ENCODE data around the gene TSEN34.
"Not testable (repeated sequence)": the region's sequence is repeated elsewhere in the genome, so short reads cannot be mapped to it uniquely, and the experiment has no call there.

TSEN34 gene

DNA sequence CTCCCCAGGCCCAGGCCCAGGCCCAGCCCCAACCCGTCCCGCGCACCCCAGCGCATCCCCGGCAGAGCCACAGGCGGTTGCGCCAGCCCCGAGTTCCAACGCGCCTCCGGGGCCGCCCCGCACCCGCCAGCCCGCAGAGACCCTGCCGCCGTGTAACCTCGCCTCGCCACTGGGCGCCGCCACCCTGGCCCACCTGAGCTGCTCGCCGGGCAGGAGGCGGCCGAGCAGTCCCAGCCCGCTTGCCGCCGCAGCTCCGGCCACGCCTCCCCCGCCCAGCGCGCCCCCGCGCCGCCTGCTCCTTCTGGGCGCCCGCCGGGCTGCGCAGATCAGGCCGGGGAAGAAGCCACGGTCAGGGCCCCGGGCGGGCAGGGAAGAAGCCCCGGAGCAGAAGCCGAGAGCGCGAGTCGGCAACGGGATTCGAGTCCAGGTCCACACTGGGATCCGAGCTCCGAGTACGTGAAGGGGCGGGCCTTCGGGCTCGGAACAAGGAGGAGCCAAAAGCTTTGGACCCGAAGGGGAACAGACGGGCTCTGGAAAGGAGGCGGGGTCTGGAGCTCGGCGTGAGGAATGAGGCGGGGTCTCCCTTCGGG is 1.9 kb upstream of the TSEN34 start, which contains the start of gene MBOAT7:
TSS of gene MBOAT7 (minus strand) at position 436 of the 590 bp plus-strand sequence. CDS start 1,072 bp downstream, outside the sequence.
- DNase-seq, result no peak

DNA sequence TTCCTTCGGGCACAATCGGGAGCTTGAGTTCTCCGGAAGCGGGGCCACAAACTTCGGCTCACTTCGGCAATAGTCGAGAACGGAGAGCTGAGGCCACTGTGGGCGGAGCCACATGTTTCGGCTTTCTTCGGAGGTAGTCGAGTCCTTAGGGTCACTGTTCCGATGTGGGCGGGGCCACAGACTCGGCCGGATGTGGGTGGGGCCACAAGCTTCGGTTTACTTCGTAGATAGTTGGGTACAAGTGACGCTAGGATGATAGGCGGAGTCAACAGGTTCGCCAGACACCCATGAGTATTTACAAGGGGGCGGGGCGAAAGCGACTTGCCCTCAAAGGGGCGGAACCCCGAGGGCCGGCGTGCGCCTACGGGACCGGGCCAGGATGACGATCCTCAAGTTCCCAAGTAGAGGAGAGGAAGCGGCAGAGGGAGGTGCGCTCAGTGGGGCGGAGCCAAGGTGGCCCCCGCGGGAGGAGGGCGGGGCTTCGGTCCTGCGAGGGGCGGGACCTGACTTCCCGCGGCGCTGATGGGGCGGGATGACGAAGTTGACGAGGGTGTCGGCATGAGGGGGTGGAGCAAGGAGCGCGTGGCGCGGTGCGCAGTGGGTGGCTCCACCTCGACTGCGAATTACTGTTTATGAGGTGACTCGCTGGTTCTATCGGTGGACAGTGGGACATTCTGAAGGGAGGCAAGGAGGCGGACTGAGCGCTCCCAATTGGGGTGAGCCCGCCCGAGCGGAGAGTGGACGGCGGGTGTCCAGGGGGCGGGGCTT is 1.2 kb upstream of the TSEN34 start:
- peak; percentile 100 for DNase-seq

DNA sequence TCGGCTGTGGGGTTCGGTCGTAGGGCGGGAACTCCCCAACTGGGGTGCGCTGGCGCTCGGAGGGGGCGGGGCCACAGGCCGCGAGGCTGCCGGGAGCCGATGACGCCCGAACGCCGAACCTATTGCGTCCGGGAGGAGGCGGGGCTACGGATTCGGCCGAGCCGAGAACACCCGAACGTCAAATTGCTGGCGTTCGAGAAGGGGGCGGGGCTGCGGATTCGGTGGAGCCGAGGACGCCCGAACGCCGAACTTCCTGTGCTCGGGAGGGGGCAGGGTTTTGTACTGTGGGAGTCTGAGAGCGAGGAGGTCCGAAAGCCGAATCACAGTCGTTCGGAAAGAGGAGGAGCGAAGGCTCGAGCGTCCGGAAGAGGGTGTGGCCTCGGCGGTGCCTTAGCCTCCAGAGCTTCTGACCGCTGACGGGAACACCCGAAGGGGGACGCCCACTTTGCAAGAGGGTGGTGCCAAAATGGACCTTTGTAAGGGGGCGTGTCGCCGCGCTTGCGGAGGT is 551 bp upstream of the TSEN34 start:
- peak; percentile 100 for DNase-seq

DNA sequence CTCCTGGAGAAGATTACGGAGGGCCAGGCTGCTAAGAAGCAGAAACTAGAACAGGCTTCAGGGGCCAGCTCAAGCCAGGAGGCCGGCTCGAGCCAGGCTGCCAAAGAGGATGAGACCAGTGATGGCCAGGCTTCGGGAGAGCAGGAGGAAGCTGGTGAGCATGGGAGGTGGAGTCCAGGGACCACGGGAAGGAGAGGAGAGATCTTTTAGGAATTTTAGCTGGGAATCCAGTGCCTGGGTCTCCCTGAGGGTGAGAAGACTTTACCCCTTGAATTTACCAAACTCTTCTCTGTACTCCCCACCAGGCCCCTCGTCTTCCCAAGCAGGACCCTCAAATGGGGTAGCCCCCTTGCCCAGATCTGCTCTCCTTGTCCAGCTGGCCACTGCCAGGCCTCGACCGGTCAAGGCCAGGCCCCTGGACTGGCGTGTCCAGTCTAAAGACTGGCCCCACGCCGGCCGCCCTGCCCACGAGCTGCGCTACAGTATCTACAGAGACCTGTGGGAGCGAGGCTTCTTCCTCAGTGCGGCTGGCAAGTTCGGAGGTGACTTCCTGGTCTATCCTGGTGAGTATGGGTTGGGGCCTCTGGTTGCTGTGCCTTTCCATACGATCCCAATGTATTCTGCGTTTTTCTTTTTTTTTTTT is 824 bp downstream of the TSEN34 start:
- DNase-seq, result no peak

DNA sequence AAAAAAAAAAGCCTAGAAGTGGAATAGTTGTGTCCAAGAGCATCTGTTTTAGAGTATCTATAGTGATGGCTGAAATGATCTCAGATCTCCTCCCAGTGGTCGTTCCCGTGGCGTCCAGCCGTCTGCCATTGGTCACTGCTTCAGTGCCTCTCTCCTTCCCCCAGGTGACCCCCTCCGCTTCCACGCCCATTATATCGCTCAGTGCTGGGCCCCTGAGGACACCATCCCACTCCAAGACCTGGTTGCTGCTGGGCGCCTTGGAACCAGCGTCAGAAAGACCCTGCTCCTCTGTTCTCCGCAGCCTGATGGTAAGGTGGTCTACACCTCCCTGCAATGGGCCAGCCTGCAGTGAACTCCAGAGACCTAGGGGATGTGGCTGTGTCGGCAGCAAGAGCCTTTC is 1.9 kb downstream of the TSEN34 start:
- no peak for DNase-seq

DNA sequence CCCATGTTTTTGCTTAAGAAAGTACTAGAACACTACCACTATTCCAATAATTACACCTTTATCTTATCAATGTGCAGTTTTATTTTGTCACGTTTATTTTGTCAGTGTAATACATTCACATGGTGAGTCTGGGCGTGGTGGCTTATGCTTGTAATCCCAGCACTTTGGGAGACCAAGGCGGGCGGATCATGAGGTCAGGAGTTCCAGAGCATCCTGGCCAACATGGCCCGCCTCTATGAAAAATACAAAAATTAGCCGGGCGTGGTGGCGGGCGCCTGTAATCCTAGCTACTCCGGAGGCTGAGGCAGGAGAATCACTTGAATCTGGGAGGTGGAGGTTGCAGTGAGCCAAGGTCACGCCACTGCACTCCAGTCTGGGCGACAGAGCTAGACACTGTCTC is 3.4 kb downstream of the TSEN34 start:
- not testable (repeated sequence) for DNase-seq

DNA sequence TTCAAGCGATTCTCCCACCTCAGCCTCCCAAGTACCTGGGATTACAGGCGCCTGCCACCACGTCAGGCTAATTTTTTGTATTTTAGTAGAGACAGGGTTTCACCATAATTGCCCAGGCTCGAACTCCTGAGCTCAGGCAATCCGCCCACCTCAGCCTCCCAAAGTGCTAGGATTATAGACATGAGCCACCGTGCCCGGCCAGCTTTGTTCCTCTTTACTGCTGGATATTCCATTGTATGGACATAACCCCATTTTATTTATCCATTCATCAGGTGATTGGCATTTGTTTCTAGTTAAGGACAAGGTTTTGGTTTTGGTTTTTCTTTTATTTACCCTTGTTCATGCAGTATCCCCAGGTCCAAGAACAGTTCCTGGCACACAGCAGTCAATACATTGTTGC is 5.4 kb downstream of the TSEN34 start:
- no peak for DNase-seq

DNA sequence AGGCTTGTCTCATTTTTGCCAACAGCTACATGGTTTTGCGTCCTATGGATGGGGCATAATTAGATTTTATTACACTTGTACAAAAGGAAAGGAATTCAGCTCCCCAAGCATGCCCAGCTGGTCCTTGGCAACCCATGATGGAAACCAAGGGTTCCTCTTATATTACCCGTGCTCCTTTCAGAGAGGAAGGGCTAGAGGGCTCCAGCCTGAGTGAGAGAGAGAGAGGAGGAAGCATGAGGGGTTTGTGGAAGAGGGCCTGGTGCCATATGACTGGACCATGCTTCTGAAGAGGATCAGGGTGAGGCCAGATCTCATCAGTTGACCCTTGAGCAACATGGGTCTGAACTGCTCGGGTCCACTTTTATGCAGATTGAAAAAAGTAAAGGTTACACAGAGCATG is 6.0 kb downstream of the TSEN34 start:
- no peak for DNase-seq

DNA sequence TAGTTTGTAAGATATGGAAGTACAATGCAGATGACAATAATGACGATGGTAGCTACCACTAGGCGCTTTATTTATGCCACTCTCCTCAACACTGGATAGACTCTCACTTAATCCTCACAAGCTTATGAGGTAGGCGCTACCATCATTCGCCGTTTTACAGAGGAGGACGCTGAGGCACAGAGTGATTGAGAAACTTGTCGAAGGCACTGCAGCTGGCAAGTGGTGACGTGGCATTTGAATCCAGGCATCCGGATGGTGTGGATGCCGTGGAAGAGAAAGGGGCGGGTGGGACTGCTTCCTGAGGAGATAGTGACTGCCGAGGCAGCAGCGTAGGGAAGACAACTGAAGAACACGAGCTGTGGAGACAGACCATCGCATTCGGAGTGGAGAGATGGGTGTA is 8.3 kb downstream of the TSEN34 start:
- DNase-seq, result no peak

DNA sequence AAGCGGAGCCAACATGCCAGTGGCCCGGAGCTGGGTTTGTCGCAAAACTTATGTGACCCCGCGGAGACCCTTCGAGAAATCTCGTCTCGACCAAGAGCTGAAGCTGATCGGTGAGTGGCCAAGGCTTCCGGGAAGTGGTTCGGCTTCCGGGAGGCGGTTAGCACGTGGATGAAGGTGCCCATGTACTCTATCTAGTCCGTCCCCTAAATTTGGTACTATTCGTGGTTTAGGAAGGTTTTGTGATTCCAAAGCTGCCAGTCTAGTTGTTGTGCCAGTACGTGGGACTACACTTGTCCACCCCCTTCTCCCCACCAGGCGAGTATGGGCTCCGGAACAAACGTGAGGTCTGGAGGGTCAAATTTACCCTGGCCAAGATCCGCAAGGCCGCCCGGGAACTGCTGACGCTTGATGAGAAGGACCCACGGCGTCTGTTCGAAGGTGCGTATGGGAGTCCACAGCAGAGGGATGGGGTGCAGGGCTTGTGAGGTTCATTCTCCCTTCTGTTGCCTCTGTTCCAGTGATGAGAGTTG is 10.1 kb downstream of the TSEN34 start:
- no peak for DNase-seq

DNA sequence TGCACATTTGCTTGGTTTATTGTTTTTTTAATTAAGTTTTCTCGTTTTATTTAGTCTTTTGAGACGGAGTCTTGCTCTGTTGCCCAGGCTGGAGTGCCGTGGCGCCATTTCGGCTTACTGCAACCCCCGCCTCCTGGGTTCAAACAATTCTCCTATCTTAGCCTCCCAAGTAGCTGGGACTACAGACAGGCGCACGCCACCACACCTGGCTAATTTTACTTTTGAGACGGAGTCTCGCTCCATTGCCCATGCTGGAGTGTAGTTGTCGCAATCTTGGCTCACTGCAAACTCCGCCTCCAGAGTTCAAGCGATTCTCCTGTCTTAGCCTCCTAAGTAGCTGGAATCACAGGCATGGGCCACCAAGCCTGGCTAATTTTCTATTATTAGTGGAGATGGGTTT is 10.9 kb downstream of the TSEN34 start:
- DNase-seq, result no peak

DNA sequence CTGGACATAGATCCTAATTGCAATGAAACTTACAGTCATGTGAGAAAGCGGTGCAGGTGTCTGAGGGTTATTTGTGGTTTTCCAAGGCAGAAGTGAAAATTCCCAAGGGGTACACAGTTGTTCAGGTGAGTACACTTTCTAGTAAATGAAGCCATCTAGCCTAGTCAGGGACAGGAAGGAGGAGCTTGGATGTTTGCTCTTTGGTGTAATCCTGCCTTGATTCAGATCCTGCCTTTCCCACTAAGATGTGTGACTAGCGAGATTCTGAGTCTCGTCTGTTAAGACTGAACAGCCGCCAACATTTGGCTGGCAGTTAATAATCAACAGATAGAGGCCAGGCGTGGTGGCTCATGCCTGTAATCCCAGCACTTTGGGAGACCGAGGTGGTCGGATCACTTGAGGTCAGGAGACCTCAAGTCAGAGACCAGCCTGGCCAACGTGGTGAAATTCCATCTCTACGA is 12.1 kb downstream of the TSEN34 start:
- DNase-seq, result peak; percentile 4

DNA sequence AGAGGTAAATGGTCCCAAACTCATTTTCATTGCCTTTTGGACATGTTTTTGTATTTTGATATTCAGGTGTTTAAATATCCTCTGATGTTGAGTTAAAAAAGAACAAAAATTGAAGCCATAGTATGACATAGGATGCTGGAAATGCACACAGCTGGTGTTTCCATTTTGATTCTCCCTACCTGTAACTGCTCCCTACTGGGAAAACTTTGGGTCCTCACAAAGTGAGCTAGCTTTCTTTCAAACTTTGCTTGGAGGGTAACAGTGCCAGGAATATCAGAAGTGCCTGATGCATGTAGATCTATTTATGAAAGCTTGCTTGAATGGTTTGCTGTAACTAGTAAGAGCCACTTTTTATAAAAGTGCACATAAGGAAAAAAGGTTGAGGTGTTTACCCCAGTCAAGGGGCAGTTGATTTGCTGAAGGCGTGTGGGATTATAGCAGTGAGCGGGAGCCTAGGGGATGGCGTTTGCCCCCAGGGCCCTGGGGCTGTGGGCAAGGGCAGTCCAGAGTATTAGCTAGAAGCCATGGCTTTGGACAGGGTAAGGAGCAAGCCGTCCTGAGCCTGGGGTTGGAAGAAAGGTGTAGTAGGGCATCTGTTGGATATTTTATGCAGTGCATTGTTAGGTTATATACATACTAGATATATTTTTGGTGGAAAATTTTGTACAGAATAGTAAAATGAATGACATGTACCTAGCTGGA is 13.8 kb downstream of the TSEN34 start:
- DNase-seq, result no peak

DNA sequence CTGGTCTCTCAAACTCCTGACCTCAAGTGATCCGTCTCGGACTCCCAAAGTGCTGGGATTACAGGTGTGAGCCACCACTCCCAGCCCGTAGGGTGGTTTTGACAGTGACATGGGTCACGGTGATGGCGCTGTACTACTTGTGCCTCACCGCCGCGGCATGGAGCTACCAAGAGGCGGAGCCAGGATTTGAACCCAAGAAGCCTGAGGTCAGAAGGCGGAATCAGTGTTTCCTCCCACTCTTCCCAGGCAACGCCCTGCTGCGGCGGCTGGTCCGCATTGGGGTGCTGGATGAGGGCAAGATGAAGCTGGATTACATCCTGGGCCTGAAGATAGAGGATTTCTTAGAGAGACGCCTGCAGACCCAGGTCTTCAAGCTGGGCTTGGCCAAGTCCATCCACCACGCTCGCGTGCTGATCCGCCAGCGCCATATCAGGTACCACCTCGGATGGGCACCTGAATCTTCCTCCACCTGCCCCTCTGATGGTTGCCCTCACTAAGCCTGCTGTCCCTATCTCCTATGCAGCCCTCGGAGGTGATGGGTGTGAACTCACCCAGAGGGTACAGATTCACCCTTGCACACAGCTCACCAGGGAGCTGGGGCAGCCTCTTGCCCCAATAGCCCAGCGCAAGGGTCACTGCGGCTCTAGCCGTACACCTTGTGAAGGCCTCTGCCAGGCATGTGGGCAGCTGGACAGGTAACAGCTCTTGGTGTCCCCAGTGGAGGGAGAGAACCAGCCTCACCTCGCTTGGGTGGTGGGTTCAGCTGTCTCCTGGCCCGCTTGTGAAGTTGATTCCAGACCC is 15.1 kb downstream of the TSEN34 start:
- no peak for DNase-seq

DNA sequence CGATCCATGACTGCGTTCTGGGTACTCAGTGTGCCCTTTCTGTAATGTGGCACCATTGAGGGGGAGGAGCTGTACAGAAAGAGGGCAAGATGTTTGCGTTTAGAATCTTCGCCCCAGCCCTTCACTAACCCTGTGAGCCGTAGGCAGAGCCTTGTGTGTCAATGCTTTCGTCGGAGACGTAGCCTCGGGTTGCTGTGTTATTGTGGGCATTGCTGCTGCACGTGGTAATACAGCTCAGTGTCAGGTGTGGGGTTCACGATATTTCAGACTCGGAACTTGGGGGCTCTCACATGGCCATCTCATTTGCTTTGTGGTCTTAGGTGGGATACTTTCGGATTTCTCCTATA is 15.7 kb downstream of the TSEN34 start:
- DNase-seq, result no peak

DNA sequence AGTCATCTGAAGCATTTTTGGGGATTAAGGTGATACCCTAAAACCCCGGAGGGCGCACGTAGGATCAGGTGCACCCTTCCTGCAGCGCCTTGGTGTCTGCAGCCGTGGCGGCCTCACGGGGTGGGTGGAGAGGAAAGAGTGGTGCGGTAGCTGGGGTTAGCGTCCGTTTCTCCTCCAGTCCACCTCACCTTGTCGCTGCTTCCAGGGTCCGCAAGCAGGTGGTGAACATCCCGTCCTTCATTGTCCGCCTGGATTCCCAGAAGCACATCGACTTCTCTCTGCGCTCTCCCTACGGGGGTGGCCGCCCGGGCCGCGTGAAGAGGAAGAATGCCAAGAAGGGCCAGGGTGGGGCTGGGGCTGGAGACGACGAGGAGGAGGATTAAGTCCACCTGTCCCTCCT is 16.1 kb downstream of the TSEN34 start:
- DNase-seq, result not testable (repeated sequence)

DNA sequence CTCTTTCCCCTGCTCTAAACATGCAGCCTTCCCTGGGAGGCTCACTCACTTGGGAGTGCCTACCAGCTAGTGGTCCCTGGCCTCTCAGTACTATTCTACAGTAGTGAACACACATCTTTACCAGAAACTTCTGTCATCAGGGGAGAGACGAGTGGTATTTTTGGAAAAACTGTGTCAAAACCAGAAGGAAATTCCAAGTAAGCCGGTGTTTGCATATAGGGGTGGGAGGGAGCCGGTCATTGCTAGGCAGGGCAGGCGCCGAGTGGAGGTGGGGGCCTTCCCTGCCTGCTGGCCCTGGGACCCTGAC is 16.5 kb downstream of the TSEN34 start:
- DNase-seq, result no peak

DNA sequence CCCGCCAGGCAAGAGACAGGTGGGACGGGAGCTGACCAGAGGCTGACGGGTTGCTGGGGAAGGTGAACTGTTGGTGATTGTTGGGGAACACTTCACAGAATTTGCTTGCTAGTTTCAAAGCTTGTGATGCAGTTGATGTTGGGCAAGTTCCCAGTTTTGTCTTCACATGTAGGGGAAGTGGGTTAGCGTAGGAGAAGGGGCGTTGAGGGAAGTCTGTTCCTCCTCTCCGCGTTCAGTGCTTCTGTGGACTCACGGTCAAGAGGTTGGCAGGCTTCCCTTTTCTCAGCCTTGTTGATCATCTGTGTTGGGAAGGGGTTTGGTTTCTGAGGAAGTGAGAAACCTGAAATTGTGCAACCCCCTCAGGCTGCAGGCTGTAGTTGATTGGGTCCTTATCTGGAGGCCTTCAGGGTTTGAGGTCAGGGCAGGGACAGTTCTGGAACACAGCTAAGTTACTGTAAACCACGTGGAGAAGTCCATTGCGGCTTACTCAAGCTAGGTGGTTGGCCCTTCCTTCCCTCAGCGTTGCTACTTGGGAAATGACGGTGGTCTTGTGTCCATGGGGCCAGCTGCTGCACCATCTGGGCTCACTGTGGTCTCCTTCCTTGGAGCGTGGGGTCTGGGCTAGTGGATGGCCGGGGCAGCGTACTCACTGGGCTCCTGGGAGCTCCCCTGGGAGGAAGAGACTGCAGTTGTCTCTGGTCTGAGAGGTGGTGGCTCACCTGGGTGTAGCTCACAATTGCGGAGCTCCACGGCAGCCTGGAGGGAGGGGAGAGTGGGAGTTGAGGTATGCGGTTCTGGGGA is 17.1 kb downstream of the TSEN34 start:
- peak; percentile 50 for DNase-seq

DNA sequence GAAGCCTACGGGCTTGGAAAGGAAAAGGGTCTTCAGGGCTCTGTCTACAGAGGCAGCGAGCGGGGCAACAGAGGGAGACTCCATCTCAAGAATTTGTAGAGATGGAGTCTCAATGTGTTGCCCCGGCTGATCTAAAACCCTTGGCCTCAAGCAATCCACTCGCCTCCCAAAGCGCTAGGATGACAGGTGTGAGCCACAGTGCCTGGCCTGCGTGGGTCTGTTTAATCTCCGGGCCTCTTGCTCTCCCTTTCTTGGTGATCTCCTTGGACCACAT is 17.6 kb downstream of the TSEN34 start:
- peak; percentile 6 for DNase-seq

DNA sequence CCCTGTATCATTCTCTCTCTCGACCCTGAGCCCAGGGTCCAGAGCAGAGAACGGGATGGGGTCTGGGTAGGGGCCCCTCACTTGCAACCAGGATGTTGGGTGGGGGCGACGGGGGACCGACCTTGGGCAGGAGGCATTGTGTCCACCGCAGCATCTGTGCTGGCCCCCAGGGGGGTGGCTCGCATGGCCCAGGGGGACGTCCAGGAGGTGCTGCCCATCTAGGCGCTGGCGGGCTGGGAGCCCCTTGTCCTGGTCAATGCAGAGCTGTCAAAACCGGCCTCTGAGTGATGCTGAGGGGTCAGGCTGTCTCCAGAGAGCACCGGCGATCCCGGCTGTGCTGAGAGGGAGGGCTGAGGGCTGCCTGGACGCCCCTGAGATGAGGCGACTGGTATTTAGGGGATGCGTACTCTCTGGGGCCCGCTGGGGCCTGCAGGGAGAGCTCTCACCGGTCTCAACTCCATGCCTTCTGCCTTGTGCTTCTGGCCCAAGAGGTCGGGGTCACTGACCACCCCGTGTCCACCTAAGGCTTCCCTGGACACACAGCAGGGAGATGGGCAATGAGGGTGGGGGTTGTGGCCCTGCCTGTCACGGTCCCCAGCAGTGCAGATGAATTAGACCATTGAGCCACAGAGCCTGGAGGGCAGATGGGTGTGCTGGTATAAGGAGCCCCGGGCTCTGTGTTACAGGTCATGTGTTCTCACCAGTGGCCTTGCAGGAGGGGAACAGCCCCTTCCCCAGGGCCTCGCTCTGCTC is 18.1 kb downstream of the TSEN34 start:
- DNase-seq, result peak; percentile 7

All from fibroblast of upper back skin (primary cell).